Left lobe of liver (tissue), 2 donors: ENCODE data around the gene BHLHE23. TPM values are rescaled to one million over a fixed set of nuclear protein-coding genes. Genes with fewer than 3 reads are reported as not detected.
"Not testable (repeated sequence)": the region's sequence is repeated elsewhere in the genome, so short reads cannot be mapped to it uniquely, and the experiment has no call there.

Source experiments
- ATAC-seq: fragments of 200-7000 bp; cut with Tn5 transposase; one replicate; pipeline ENCODE4 v1.9.1; 2020; ENCODE audit warnings: mild to moderate bottlenecking, moderate library complexity
- DNase-seq: peaks from one replicate; pipeline ENCODE4 v3.0.0-alpha.2; 2020; ENCODE audit warnings: low spot score
- total RNA-seq: library from RNA; stranded (reverse); gene quantifications from one replicate; pipeline ENCODE4 v1.2.1, GENCODE V29; 2021
- donor health status: DM: no; HTN: no; CAD: no; lungs with moderate emphysema.
- donor health status: DM: no; HTN: yes; CAD: no.

Gene BHLHE23
- total RNA-seq, 1 donor from 2014 or later = not detected

DNA sequence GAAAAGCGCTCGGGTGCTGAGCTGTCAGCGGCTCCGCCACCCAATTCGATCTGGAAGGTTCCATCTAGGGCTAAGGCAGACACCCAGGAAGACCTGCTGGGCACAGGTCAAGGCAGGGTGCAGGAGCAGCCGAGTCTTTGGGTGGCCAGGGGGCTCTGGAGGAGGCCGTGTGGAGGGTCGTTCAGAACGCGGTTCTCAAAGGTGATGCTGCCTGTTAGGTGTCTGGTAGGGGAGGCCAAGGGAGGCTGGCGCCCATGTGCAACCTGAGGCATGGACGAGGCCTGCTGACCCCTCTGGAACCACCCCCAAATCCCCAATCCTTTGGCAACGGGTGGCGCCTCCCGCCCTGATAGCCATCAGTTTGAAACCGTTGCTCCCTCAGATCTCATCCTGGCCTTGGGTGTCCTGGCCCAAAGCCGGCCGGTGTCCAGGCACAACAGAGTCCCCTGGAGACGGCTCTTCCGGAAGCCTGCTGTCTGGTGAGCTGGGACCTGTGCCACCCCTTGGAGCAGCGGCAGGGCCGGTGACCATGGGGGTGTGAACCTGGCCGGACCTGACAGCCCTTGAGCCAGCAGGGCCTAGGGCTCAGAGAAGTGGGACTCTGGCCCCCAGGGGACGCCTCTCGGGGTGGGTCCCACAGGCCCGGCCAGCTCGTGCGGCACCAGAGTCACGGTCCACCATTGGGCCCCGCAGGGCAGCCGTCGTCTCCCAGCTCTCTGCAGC is 43.7 kb downstream of the BHLHE23 start:
- peak; percentile 5 for ATAC-seq
- DNase-seq = no peak

DNA sequence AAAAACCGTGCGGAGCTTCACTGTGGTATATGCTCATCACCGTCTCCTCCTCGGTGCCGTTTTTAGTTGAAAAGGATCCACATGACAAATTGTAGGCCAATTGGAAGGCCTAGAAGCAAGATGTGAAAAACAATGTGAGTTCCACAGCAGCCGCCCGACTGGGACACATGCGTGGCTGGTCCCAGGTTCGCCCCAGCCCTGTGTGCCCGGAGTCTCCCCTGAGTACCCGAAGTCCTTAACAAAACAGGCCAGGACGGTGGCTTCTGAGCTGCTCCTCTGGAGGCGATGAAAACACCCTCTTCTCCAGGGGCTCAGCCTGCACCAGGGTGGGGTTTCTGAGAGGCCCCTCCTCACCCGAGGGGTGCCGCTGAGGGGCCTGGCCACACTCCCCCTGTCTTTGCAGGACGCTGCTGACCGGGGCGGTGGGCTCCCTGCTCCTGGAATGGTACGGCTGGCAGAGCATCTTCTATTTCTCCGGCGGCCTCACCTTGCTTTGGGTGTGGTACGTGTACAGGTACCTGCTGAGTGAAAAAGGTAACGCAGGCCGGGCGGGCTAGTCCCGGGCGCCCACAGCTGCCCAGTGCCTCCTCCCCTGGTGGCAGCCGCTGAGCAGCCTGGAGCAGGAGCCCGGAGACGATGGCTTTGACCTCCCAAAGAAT is 44.4 kb downstream of the BHLHE23 start:
- ATAC-seq = no peak
- no peak for DNase-seq

DNA sequence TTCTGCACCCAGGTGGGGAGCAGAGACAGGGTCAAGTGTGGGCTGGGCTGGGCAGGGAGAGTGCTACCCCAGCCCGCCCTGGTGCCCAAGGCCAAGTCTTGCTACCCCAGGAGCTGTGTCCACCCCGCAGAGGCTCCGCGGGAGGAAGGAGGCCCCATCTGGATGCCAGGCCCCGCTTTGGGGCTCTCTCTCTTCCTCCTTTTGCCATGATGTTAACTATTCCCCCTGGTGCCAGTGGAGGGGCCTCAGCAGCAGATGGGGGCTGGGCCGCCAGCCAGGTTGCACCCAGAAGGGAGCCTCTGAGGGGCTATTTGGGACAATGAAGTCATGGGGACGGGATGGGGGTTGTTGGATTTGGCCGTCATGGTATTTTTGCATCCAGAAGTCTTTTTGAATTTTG is 45.0 kb downstream of the BHLHE23 start:
- ATAC-seq (no peak), DNase-seq (no peak)

DNA sequence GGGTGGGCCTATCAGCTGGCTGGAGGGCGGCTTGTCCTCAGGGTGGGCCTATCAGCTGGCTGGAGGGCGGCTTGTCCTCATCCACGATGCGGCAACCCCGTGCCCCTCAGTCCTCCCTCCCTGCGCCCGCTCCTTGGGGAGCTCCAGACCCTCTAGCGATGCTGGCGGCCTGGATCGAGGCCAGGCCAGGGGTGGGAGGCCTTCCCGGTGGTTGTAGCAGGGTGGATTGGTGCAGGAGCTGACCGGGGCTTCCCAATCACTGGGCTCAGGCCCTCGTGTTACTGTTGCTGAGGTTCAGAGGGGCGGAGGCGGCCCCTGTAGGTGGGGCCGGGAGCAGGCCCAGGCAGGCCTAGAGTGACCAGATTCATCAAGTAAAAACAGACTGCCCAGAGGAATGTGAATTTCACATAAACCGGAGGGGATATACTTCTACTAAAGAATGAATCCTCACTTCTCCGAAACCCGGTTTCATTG is 45.4 kb downstream of the BHLHE23 start:
- no peak for ATAC-seq
- no peak for DNase-seq

GRCh38 chr20:62960446-62961309 is 46.1 kb downstream of the BHLHE23 start:
- DNase-seq, ATAC-seq: not testable (repeated sequence)

DNA sequence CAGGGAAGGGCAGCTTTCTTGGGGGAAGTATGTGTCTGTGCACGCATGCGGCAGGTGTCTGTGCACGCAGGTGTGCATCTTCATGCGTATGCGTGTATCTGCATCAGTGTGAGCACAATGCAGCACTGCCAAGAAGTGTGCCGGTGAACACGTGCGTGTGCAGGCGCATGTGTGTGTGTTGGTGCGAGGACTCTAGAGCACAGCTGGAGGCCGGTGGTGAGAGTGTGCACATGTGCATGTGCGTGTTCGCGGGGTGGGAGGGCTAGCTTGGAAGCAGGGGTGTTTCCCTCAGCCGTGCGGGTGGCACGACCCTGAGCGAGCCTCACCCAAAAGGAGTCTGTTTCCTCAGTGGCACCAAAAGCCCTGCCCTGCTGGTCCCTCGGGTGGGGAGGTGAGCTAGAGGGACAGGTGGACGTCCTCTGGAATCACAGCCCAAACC is 46.7 kb downstream of the BHLHE23 start:
- no peak for DNase-seq
- ATAC-seq = no peak

- ATAC-seq (no peak), DNase-seq (no peak)
Measured at GRCh38 chr20:62959101-62959971, 47.4 kb downstream of the BHLHE23 start.

GRCh38 chr20:62958388-62959100 is 48.2 kb downstream of the BHLHE23 start:
- no peak for DNase-seq

DNA sequence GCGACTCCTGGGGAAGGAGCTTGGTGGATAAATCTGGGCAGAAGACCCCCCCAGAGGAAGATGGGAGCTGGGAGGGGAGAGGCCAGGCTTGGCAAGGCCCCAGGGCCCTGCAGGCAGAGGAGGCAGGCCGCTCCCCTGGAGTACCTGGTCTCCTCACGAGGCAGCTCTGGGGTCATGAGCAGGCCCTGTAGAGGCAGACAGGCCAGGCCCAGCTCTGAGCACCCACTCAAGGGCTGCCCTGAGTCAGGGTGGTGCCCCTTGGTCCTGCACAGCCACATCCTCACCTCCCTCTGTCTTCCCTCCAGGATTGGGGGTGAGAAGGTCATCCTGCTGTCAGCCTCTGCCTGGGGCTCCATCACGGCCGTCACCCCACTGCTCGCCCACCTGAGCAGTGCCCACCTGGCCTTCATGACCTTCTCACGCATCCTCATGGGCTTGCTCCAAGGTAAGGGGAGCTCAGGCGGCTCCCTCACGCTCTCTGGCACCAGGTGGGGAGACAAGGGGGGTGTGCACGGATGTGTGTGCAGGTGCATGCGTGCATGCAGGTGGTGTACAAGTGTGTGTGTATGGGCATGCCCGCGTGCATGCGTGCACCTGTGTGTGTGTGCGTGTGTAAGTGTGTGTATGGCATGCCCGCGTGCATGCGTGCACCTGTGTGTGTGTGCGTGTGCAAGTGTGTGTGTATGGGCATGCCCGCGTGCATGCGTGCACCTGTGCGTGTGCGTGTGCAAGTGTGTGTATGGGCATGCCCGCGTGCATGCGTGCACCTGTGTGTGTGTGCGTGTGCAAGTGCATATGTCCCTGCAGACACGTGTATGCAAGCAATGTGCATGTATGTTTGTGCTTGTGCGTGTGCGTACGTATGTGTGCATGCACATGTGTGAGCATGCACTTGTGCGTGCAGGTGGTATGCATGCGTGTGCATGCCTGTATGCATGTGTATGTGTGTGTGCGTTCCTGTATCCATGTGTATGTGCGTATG is 49.3 kb downstream of the BHLHE23 start:
- DNase-seq (no peak), ATAC-seq (no peak)

More at GRCh38 chr20:62958388-62959100, 48.2 kb downstream of the BHLHE23 start:
- ATAC-seq = no peak

DNA sequence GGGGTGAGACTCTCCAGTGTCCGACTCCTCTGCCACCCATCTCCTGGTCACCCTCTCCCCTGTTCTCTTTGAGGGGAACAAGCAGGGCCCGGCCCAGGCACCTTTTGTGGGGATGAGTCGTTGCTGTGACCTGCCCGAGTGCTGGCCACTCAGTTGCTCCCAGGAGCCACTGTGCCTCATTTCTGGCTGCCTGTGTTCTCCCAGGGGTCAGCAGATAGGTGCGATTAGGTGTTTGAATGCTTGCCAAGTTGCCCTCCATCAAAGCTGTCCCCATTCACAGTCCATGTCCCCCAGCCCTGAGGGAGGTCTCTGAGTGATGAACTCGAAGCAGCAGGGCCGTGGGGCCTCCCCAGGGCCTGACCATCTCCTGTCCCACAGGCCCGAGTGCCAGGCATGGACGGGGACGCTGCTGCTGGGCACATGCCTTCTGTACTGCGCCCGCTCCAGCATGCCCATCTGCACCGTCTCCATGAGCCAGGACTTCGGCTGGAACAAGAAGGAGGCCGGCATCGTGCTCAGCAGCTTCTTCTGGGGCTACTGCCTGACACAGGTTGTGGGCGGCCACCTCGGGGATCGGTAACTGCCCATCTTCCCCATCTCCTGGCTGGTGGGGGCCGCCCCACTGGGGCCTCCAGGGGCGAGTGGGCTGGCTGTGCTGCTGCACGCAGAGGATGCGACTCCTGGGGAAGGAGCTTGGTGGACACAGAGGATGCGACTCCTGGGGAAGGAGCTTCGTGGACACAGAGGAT is 50.2 kb downstream of the BHLHE23 start:
- no peak for DNase-seq
- ATAC-seq = no peak

Other genes starting within 250 kb of the BHLHE23 start
- gene MRGBP, start 210.5 kb downstream of the BHLHE23 start, total RNA-seq = 5.5 TPM
- gene OGFR, start 202.1 kb downstream of the BHLHE23 start, total RNA-seq = 49.5 TPM
- 4.0 TPM for gene COL9A3, start 189.9 kb downstream of the BHLHE23 start, total RNA-seq
- gene TCFL5, start 145.1 kb downstream of the BHLHE23 start, total RNA-seq = 6.2 TPM
- gene DIDO1, start 80.5 kb downstream of the BHLHE23 start, total RNA-seq = 22.8 TPM
- gene GID8, start 68.8 kb downstream of the BHLHE23 start, total RNA-seq = 19.3 TPM
- 125 TPM for gene SLC17A9, start 54.3 kb downstream of the BHLHE23 start, total RNA-seq
- 18.2 TPM for gene YTHDF1, start 209.2 kb upstream of the BHLHE23 start, total RNA-seq
- gene BIRC7, start 228.9 kb upstream of the BHLHE23 start, total RNA-seq = not detected
- not detected for gene NKAIN4, start 247.5 kb upstream of the BHLHE23 start, total RNA-seq